ENCODE measurements around the gene NXPH3.

NXPH3 gene

DNA sequence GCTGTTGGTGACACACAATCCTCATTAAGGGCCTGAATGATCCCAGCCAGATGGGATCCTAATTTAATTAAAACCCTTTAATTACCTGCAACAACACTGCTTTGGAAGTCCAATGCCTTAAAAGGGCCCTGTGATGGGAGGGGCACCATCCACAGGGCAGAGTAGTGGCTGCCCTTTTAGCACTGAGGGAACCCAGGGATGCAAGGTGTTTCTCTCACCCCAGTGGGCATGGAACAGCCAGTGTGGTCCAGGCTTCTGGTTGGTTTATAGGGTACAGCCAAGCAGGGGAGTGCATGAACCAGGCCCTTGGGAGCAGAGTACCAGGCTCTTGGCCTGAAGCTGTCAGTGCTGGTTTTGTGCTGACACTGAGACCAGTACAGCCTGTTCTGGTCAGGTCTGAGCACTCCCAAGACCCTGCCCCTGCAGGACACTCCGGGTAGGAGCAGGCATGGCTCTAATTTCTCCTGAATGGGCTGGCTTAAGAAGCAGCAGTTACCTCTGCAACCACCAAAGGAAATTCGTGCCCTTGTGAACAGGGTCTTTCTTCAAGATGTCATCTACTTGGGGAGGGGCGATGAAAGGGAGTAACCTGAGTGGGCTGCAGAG, 9.9 kb downstream of the NXPH3 start:
- Histone ChIP-seq H3K27ac (no peak overlapping the region), H3K4me3 (no peak overlapping the region)

DNA sequence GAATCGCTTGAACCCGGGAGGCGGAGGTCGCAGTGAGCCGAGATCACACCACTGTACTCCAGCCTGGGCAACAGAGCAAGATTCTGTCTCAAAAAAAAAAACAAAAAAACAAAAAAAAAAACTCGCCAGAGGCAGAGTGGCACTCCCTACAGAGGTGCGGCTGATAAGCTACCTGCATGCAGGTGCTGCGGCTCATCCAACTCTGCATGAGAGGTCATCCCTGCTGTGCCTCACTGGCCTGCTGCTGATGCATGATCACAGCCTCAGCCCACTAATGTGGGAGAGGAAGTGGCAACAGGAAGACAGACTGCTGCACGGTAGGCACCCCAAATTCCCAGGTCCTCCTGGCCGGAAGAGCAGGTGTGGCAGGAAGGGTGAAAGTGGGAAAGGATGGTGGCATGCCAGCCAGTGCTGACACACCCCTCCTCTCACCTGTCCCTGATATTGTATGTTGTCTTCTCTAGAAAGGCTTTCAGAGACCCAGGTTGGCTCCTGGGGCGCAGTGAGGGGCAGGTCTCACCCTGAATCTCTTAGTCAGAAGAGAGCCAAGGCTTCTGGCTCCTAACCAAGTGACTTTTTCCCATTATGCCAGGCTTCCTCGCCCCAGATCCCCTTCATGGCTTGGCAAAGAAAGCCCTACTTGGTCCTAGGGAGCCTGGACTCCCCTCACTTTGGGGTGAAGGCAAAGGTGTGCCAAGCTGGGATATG, 11.8 kb downstream of the NXPH3 start:
- Histone ChIP-seq H3K27ac (peak overlapping the region in 1 of 21 experiments; percentile 5), H3K4me3 (no peak overlapping the region)

GRCh38 chr17:49588312-49588711, 12.6 kb downstream of the NXPH3 start:
- Histone ChIP-seq H3K27ac (peak overlapping the region in 1 of 21 experiments; percentile 5), H3K4me3 (no peak overlapping the region)

DNA sequence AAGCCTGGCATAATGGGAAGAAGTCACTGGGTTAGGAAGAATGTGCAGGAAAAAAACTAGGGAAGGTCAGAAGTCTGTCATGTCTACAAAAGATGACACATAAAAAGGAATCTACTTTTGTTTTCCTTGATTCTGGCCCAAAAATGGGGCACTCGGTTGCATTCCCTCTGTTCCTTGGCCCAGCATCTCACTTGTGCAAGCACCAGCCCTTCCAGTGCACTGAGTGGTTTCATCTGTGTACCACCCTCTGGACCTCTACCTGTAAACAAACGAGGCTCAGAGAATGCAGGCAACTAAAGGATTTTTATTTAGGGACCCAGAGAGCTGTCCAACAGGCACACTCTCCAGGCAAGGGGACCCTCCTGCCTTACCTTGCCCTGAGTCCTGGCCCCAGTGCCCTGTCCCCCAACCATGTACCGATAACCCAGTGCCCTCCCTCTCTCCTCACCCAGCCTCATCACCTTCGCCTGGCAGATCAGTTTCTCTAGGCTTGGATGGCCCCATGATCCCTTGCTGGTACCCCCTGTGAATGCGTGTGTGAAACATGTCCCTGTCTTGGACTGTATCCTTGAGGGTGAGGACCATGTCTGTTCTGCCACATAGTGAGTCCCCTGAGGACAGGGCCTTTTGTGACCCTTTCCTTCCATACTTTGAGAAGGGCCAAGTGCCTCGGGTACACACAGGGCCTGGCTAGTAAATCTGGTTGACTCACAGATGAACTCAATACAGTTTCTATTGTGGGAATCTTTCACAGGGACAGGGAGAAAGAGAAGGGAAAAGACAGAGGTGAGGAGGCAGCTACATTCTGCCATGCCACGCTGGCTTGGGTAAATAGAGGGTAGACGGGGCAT, 13.3 kb downstream of the NXPH3 start:
- Histone ChIP-seq H3K4me3 (no peak overlapping the region), H3K27ac (no peak overlapping the region)

DNA sequence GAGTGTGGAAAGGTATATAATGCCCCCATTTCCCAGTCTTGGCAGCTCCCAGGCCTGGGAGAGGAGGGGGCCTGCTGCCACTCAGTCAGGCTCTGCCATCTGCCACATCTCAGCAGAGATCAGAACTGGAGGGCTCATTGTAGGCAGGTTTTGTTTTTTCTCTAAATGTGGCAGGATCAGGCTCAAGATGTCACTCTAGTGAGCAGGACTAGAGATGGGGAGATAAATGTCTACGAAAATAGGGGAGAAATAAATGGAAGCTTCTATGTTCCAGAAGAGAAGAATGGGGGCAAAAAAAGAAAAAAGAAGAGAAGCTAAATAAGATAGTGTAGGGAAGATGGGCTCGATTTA, 13.9 kb downstream of the NXPH3 start:
- no peak overlapping the region for H3K27ac ChIP-seq
- H3K4me3 ChIP-seq: no peak overlapping the region

DNA sequence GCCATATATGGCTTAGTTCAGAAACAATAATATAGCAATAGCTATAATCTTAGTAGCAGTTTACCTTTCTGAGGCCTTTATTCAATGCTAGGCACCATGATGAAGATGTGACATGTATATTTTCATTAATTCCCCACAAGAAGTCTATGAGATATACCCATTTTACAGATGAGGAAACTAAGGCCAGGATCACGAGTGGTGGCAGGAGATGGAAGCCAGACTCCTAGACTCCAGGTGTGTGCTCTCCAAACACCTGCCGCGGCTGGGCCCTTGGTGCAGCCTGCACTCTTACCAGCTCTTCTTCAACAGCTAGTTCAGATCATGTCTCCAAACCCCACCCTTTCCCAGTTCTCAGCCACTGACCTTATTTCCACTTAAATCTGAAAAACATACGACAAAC, 15.2 kb downstream of the NXPH3 start:
- H3K4me3 ChIP-seq: no peak overlapping the region
- H3K27ac ChIP-seq: no peak overlapping the region

DNA sequence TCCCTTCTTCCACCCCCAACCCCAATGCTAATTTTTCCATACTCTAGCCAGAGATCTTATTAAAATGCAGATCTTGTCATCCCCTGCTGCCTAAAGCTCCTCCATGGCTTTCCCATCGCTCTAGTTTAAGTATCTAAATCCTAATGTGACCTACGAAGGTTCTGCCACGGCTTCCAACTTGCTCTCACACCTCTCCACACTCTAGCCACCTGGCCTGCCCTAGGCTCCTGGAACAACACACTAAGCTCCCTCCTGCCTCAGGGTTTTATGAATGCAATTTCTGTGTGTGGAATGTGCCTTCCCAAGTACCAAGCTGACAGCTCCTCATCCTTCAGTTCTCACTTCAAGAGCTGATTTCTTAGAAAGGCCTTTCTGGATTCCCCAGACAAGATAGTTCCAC, 16.6 kb downstream of the NXPH3 start:
- Histone ChIP-seq H3K27ac (no peak overlapping the region), H3K4me3 (no peak overlapping the region)

DNA sequence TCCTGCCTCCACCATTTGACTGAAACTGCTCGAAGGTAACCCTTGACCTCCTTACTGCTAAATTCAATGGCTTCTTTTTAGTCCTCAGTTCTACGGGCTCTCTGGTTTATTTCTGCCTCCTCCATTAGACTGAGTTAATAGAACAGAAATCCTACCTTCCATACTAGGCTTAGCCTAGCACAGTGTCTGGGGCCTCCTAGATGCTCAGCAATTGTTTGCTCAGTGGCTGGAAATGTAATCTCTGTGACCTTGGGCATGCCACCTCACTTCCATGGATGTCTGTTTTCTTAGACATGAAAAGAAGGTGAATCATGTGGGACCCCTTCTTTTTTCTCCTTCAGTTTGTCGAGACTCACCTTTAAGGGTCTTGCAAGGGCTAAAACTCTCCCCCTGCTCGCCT, 19.7 kb downstream of the NXPH3 start:
- no peak overlapping the region for H3K27ac ChIP-seq
- H3K4me3 ChIP-seq: no peak overlapping the region

- Histone ChIP-seq H3K4me3 (no peak overlapping the region), H3K27ac (no peak overlapping the region)
These were observed 20.3 kb downstream of the NXPH3 start for GRCh38 chr17:49595980-49596379.

DNA sequence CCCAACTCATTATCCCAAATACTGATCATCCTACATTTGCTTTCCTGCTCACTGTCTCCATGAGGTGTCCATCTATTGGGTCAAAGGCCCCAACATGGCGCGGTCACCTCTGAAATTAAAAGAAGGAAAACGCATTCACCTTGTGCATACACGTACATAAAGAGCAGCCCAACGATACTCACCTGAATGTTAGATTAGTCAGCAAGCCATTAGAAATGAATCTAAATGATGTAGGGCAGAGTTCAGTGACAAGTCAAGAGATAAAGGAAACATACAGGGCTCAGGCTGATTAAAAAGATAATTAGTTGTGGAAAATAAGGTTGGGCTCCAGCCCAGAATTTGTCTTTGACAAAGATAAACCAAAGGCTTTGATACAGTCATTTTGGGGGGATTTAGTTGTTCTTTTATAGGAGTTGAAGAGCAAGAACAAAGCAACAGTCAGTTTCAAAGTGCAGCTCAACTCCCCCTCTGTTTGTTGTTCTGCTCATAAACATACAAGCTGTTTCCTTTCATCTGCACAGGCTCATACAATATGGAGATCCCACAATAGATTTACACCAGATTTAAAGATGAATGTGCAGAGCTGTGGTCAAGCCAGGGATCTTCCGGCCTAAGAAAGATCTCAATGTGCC, 21.1 kb downstream of the NXPH3 start:
- no peak overlapping the region for H3K27ac ChIP-seq
- no peak overlapping the region for H3K4me3 ChIP-seq

- Histone ChIP-seq H3K27ac (no peak overlapping the region), H3K4me3 (no peak overlapping the region)
These were observed 21.8 kb downstream of the NXPH3 start for GRCh38 chr17:49597436-49597835.

GRCh38 chr17:49597928-49598655, 22.4 kb downstream of the NXPH3 start:
- H3K4me3 ChIP-seq: no peak overlapping the region
- H3K27ac ChIP-seq: no peak overlapping the region

- H3K4me3 ChIP-seq: no peak overlapping the region
- no peak overlapping the region for H3K27ac ChIP-seq
These were observed 23.2 kb downstream of the NXPH3 start for GRCh38 chr17:49598918-49599317.

GRCh38 chr17:49600949-49601348, 25.3 kb downstream of the NXPH3 start:
- Histone ChIP-seq H3K4me3 (no peak overlapping the region), H3K27ac (no peak overlapping the region)

GRCh38 chr17:49602783-49603182, 27.1 kb downstream of the NXPH3 start:
- no peak overlapping the region for H3K4me3 ChIP-seq
- H3K27ac ChIP-seq: peak overlapping the region in 5 of 21 experiments; percentile 10 to 48 (median 24)

- H3K27ac ChIP-seq: peak overlapping the region in 5 of 21 experiments; percentile 4 to 49 (median 36)
- no peak overlapping the region for H3K4me3 ChIP-seq
These were observed 27.6 kb downstream of the NXPH3 start for GRCh38 chr17:49603238-49603637.

GRCh38 chr17:49603720-49604119, 28.0 kb downstream of the NXPH3 start:
- Histone ChIP-seq H3K27ac (peak overlapping the region in 4 of 21 experiments; percentile 4 to 49 (median 38)), H3K4me3 (no peak overlapping the region)

GRCh38 chr17:49604314-49604869, 28.7 kb downstream of the NXPH3 start:
- H3K27ac ChIP-seq: peak overlapping the region in 1 of 21 experiments; percentile 49

GRCh38 chr17:49610883-49611584, 35.4 kb downstream of the NXPH3 start:
- no peak overlapping the region for H3K4me3 ChIP-seq
- peak overlapping the region in 2 of 21 experiments; percentile 12 to 27 for H3K27ac ChIP-seq

More at GRCh38 chr17:49604314-49604869, 28.7 kb downstream of the NXPH3 start:
- H3K4me3 ChIP-seq: no peak overlapping the region

Data from skin epidermis (tissue), 12 donors.